ENCODE results near the gene OBP2A.

Gene OBP2A

GRCh38 chr9:135552021-135552697, 6.2 kb downstream of the OBP2A start:
- DNase-seq (ENCODE audit: low spot score), result no peak

GRCh38 chr9:135552698-135553171, 6.8 kb downstream of the OBP2A start:
- no peak for DNase-seq (ENCODE audit: low spot score)

- DNase-seq (ENCODE audit: low spot score), result no peak
Measured at GRCh38 chr9:135554718-135555117, 8.8 kb downstream of the OBP2A start.

DNA sequence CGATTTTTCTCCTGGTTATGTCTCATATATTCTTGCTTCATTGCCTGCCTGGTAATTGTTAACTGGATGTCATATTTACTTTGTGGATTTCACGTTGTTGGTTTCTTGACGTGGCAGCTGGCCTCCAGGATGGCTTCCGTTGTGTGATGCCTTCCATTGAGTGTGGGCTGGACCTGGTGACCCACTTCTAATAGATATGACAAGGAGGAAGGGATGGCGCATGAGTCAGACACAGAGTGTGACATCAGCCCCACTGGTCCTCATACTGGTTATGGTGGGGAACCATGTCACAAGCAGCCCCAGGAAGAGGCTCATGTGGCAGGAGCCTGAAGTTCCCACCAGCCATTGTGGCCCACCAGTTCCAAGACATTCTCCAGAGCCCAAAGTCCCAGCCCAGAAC, 9.3 kb downstream of the OBP2A start:
- no peak for DNase-seq (ENCODE audit: low spot score)

DNA sequence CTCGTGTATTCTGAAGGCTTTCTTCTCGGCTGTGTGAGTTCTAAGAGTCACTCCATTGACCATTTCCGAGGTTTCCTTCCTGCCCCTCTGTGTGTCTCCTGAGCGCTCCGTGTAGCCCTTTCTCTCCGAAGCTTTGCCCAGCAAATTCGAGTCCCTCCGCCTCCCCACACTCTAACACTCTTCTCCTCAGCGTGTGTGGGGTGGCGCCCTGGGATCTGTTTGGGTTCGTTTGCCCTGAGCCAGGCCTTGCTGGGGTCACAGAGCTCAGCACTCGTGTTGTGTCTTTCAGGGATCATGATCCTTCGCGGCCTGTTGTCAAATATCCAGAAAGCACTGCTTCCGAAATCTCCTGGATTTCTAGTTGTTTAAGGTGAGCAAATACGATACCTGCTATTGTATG, 10.0 kb downstream of the OBP2A start:
- no peak for DNase-seq (ENCODE audit: low spot score)

GRCh38 chr9:135559606-135560005, 13.7 kb downstream of the OBP2A start:
- no peak for DNase-seq (ENCODE audit: low spot score)

- DNase-seq (ENCODE audit: low spot score), result no peak
Measured at GRCh38 chr9:135561391-135562234, 15.7 kb downstream of the OBP2A start, which contains the start of gene PAEP. TSS of gene PAEP (plus strand) at chr9:135561756.

DNA sequence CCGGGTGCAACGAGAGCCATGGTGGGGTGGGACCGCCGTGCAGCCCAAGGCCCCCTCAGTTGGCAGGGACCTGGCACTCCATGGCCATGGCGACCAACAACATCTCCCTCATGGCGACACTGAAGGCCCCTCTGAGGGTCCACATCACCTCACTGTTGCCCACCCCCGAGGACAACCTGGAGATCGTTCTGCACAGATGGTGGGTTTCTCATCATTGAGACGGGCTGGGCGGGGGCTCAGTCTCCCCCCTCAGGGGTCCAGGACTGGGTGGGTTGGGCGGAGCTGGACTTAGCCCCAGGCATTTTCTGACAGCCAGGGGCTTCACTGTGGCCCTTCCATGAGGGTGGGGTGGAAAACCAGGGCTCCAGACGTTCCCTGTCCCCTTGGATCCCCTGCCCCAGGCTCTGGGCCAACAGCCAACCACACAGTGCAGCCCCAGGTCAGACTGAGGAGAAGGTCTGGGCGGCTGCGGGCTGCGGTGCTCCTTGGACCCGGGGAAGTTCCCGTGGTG, 16.4 kb downstream of the OBP2A start:
- no peak for DNase-seq (ENCODE audit: low spot score)

GRCh38 chr9:135563039-135563476, 17.1 kb downstream of the OBP2A start:
- no peak for DNase-seq (ENCODE audit: low spot score)

DNA sequence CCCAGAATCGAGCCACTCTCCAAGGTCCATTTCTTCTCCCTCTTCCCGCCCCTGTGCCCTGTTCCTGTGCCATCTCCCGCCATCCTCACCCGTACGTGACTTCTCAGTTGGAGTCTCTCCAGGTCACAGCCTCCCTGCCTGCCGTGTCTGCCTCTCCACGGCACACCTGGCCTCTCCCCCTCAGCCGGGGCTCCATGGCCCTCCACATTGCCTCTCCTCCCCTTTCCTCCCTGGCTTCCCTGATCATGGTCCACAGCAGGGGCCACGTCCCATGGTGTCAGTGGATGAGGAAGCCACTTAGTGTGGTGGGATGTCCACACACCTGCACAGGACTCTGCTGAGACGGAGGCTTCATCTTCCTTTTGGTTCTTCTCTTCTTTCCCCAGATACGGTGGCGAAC, 17.9 kb downstream of the OBP2A start:
- no peak for DNase-seq (ENCODE audit: low spot score)

- DNase-seq (ENCODE audit: low spot score), result no peak
Measured at GRCh38 chr9:135565141-135565628, 19.3 kb downstream of the OBP2A start.

- DNase-seq (ENCODE audit: low spot score), result no peak
Measured at GRCh38 chr9:135565636-135566035, 19.7 kb downstream of the OBP2A start.

GRCh38 chr9:135566552-135566951, 20.6 kb downstream of the OBP2A start:
- no peak for DNase-seq (ENCODE audit: low spot score)

DNA sequence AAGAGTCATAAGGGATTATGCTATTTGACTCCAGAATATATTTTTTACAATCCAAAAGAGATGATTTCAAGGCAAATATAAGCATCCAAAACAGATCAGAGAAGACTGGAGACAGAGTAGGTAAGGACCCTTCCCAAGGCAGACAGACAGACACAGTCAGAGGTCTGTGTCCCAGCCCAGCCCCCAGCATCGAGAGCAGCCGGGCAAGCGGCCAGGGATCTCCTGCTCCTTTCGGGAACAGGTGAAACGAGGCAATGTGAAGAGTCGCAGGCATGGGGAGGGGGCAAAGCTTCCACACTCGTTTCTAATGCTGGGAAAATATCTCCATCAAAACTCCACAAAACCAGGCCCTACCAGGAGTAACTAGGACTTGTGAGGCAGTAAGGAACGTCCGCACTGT, 21.4 kb downstream of the OBP2A start:
- no peak for DNase-seq (ENCODE audit: low spot score)

- no peak for DNase-seq (ENCODE audit: low spot score)
Measured at GRCh38 chr9:135568026-135568425, 22.1 kb downstream of the OBP2A start.

DNA sequence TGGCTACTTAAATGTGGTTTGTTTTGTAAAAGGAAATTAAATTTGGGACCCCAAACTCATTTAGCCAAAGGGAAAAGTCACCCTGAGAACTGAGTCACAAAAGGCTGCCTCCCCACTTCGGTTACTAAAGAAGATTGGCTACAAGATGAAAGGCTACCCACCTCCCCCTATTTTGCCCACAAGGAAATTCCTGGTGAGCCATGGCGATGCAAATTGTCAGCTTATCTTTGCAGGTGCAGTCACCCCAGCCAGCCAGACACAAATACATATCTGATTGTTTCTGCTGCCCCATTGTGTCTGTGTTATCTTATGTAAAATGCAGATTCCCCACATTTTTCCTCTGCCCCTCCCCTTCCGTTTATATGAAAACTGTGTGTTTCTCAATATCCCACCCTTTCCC, 24.5 kb downstream of the OBP2A start:
- no peak for DNase-seq (ENCODE audit: low spot score)

DNA sequence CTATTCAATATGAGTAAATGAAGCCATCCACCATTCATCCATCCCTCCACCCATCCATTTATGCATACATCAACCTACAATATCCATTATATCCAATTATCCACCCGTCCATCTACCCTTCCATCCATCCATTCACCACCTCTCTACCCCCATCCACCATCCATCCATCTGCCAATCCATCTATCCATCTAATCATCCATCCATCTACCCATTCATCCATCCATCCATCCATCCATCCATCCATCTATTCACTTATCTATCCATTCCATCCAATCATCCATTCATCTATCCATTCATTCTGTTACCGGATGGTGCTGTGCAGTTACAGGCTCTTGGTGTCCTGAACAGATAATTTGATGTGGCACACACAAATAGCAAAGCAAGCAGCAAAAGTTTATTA, 26.3 kb downstream of the OBP2A start:
- DNase-seq (ENCODE audit: low spot score), result no peak

DNA sequence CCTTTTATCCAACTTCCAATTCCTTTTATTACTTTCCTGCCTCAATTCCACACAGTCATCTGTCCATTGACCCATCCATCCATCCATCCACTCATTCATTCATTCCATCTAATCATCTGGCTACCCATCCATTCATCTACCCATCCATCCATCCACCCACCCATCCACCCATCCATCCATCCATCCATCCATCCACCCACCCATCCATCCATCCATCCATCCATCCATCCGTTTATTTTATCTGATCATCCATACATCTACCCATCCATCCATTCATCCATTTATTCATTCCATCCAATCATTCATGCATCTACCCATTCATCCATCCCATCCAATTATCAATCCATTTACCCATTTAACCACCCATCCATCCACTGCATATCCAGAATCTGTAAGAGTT, 27.2 kb downstream of the OBP2A start:
- no peak for DNase-seq (ENCODE audit: low spot score)

GRCh38 chr9:135574331-135574730, 28.4 kb downstream of the OBP2A start:
- DNase-seq (ENCODE audit: low spot score), result no peak

- no peak for DNase-seq (ENCODE audit: low spot score)
Measured at GRCh38 chr9:135574943-135575342, 29.0 kb downstream of the OBP2A start.

DNA sequence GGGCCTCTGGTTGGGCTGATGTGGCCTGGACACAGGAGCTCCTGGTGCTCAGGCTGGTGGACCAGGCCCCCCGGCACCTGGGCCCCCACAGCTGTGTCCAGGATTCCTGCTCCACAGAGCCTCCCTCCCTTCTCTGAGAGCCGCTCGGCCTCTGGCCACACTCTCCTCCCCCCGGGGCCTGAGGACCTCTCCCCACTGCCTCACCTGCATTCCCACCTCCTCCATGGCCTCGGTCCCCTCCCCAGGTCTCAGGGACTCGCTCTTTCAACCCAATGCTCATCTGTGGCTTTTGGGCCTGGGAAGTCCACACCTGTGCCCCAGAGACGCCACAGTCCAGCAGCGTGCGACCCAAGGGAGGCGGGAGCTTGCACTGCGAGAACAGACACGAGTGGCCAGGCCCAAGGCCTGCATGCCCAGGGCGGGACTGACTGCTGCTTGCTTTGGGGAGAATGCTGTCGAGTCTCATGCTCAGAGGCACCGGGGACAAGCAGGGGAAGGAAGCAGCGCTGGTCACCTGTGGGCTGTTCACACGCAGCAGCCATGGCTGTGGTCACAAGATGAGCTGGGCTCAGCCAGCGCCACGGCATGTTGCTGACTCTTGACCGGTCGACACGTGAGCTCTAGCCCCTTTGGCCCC, 30.2 kb downstream of the OBP2A start:
- DNase-seq (ENCODE audit: low spot score), result no peak

DNA sequence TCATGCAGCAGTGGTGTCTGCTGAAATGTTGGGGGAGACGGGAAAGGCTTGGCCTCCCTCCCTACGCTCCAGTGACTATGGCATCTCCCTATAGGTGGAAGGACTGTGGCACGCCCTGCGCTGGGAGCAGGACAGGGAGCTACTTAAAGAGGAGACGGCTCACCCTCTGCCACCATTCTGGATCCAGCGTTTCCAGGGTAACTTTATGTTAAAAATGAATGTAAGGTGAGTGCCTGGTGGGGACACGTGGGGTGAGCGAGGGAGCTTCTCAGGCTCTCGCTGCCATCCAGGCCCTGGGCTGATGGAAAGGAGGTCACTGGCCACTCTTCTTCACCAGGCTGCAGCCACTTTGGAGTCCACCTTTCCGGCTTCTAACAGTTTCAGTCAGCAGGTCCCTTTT, 31.3 kb downstream of the OBP2A start:
- no peak for DNase-seq (ENCODE audit: low spot score)

Measured in pons (tissue), 1 donor.